HG03135 (cell line): Measurements from ENCODE around the gene PTPRQ.

Source experiments
- ATAC-seq: cut with Tn5 transposase; IDR thresholded peaks from one replicate; pipeline ENCODE4 v1.9.1; 2021; ENCODE audit warnings: mild to moderate bottlenecking, moderate library complexity; ENCODE audit not compliant: unreplicated experiment

Gene PTPRQ

GRCh38 chr12:80556566-80556965 lies 112.5 kb downstream of the PTPRQ start:
- ATAC-seq: no peak

- no peak for ATAC-seq
These were observed 115.7 kb downstream of the PTPRQ start for GRCh38 chr12:80559766-80560165.

- no peak for ATAC-seq
These were observed 121.2 kb downstream of the PTPRQ start for GRCh38 chr12:80565271-80565670.

DNA sequence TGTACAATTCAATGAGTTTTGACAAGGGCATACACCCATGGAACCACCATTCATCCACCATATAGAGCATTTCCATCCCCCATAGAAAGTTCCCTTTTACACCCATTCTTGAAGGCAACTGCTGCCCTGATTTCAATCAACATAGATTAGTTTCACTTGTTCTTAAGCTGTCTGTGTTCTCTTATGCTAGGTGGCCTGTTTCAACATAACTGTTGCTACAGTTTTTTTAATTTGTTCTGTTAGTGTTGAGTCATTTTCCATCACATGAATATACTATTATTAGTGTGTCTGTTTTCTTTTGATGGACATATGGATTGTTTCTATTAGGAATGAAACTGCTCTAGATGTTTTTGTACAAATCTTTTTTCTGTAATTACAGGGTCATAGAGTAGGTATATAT lies 123.4 kb downstream of the PTPRQ start:
- ATAC-seq: no peak

GRCh38 chr12:80576641-80577418 lies 132.8 kb downstream of the PTPRQ start:
- no peak for ATAC-seq

DNA sequence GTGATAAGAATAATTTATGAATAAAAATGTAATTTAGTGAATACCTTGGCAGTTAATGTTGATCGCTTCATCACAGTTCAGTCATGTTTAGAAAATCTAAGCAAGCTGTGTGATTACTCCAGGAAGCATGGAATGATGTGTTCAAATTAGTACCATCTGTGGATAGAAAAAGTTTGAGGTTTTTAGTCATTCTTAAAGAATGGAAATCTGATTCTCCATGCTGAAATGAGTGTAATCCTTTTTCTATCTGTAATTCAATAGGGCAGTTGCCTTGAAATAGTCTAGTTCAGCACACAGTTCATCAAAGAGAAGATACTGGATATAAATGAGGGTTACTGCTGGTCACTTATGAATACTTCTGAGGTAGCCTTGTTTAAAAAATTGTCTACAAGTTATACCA lies 136.2 kb downstream of the PTPRQ start:
- no peak for ATAC-seq

- ATAC-seq: no peak
These were observed 137.7 kb downstream of the PTPRQ start for GRCh38 chr12:80581783-80582182.

DNA sequence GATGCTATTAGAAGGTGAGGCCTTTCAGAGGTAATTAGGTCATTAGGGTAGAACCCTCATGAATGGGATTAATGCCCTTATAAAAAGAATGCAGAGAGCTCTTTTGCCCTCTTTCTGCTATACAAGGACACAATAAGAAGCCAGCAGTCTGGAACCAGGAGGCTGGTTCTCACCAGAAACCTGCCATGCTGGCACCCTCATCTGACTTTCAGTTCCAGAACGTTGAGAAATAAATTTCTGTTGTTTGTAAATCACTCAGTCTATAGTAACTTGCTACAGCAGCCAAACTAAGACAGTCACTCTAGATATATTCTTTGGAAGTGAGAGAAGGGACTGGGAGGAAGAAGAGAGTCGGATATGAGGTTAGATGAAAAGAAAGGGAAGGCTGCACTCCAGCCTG lies 138.4 kb downstream of the PTPRQ start:
- no peak for ATAC-seq

- ATAC-seq: no peak
These were observed 145.0 kb downstream of the PTPRQ start for GRCh38 chr12:80589077-80589476.

GRCh38 chr12:80590085-80590484 lies 146.1 kb downstream of the PTPRQ start:
- ATAC-seq: no peak

- no peak for ATAC-seq
These were observed 149.7 kb downstream of the PTPRQ start for GRCh38 chr12:80593766-80594165.

GRCh38 chr12:80596509-80596908 lies 152.5 kb downstream of the PTPRQ start:
- ATAC-seq: no peak

- no peak for ATAC-seq
These were observed 154.1 kb downstream of the PTPRQ start for GRCh38 chr12:80598004-80598606.

DNA sequence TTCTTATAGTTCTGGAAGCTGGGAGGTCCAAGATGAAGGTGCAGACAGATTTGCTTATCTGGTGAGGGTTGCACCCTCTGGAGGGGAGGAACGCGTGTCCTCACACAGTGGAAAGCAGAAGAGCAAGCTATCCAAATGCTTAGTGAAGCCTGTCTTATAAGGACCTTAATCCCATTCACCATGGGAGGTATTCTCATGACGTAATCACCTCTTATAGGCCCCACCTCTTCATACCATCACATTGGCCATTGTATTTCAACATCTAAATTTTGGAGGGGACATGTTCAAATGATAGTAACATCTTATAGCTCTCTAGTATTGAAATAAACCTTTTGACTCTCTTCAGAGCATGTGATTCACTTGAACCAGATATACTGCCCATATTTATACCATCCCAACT lies 158.4 kb downstream of the PTPRQ start:
- ATAC-seq: no peak

DNA sequence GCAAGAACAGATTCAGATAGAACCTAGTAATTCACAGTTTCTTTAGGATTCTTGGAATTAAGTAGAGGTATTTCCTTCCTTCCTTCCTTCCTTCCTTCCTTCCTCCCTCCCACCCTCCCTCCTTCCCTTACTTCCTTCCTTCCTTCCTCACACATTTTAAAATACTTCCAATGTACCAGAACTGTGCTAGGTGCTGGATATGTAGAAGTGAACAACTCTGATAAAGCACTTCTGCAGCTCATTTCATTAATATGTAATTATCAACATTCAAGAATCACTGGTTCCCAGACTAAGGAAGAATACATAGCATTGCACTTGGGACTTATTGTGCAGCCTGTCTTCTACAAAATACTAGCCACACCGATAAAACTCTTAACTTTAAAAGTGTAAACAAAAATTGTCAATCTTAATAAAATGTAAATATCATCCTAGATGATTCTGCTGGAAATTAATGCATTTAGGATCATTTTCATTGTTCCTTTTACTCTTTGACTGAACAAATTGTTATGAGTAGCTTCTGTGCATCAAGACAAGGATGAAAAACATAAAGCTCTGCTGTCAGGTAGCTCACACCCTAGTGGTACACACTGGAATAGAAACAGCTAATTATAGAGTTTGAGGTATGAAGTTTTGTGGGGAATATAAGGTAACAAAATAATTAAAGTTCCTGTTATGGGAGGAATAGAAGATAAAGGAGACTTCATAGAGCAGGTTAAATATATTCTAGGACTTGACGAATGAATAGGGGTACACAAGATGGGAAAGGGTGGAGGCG lies 163.5 kb downstream of the PTPRQ start:
- ATAC-seq: no peak

GRCh38 chr12:80617733-80618132 lies 173.7 kb downstream of the PTPRQ start:
- ATAC-seq: no peak

GRCh38 chr12:80620281-80620680 lies 176.2 kb downstream of the PTPRQ start:
- no peak for ATAC-seq

DNA sequence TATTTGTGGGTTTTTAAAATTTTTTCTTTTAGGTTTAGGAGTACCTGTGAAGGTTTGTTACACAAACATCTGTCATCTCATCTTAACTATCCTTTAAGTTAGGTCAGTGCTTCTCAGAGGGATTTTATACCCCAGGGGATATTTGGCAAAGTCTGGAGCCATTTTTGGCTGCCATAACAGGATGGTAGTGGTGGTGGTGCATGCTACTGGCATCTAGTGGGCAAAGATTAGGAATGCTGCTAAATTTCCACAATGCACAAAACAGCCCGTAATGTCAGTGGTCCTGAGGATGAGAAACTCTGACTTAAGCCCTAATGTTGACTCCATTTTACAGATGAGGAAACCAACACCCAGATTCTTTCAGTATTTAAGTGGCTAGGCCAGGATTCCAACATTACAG lies 178.2 kb downstream of the PTPRQ start:
- no peak for ATAC-seq

DNA sequence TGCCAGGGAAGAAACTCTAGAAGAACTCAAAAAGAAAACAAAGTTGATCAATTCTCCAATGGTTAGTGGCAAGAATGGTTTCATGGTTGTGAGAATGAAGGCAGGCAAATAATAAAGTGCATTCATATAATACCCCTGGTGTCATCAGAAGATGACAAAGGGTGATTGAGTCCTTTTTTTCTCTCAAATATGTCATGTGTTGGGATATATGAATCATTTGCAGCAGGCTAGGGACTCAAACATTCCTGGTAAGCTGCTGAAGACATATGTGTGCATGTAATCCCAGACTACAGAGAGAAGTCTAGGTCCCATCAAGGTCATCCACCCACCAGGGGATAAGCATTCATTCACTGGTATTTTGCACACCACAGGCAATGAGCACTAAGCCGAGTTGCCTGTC lies 181.0 kb downstream of the PTPRQ start:
- no peak for ATAC-seq

DNA sequence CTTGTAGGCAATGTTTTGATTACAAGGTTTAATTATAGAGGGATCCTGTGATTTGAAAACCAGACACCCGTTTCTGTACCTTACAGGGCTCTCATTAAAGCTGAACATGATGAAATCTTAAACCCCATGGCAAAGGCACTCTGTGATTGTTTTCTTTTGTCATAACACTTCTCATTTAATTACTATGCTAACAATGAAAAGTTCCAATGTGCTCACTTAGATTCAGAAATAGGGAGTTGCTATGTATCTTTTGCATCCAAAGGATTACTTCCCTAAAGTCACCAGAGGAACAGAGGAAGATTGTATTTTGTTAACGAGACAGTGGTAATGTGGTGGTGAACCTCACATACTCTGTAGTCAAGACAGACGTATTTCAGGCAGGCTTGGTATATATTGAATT lies 181.9 kb downstream of the PTPRQ start:
- no peak for ATAC-seq

DNA sequence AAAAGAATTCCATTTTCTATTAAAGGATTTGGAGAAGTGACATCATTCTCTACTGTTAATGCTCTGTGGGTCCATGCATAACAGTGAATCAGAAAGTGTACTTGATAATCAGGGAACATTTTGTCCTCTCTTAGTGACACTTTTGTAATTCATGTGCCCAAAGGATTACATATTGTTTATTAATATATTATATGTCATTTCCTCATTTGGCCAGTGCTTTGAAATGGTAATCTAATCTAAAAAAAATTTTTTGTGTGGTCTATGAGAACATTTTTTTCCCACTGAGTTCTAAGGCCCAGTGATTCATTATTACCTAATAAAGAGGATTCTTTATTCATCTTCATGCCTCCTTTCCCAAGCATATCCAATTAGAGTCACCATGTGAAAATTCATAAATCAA lies 183.7 kb downstream of the PTPRQ start:
- no peak for ATAC-seq

DNA sequence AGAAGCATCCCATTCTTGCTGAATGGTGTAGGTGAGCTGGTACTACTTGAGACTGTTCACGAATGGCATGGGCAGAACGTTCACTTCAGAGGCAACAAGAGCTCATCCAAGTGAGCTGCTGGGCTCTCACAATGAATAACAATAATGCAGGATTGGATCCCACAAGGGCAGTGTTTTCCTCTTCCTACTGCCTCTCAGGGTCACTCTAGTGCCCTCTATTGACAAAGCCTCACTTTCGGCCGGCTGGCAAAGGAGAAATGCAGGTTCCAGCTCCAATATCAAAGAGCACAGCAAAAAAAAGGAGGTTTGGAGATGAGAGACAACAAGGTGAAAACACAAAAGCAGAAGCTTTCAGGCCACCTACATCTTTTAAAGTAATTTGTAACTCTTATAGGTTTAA lies 188.8 kb downstream of the PTPRQ start:
- no peak for ATAC-seq
